ENCODE results near the gene OR9Q1.

- TF ChIP-seq CTCF (conservative IDR thresholded peaks at IDR 0.05; ENCODE audit: low read depth, low read length) (no peak), USF2 (IDR thresholded peaks at IDR 0.05; ENCODE audit: low read depth, low read length) (no peak), POLR2A (IDR thresholded peaks at IDR 0.05; ENCODE audit: low read depth, low read length) (no peak), RFX5 (IDR thresholded peaks at IDR 0.05; ENCODE audit: low read depth, low read length) (no peak), CEBPB (IDR thresholded peaks at IDR 0.05; ENCODE audit: low read depth, low read length) (no peak)
These were observed 165.1 kb downstream of the OR9Q1 start, which contains the start of gene OR9Q2 for GRCh38 chr11:58188770-58189169.
